Suppressor macrophage treated with lipopolysaccharide for 1 hour (primary cell): ENCODE measurements around the gene AHDC1.
A peak's percentile ranks its signal among the peaks of the same experiment; 100 is the strongest.

ENCODE experiments used
- DNase-seq, 3 donors: peaks; one replicate each; pipeline ENCODE4 v3.0.0-alpha.2; 2020 to 2022

Gene AHDC1

GRCh38 chr1:27612718-27613117, 8.8 kb upstream of the AHDC1 start:
- DNase-seq = no peak

- DNase-seq = no peak
Measured at GRCh38 chr1:27611450-27611849, 7.5 kb upstream of the AHDC1 start.

GRCh38 chr1:27609618-27610240, 5.8 kb upstream of the AHDC1 start:
- peak in 1 of 3 donors; percentile 56 for DNase-seq

GRCh38 chr1:27609210-27609555, 5.2 kb upstream of the AHDC1 start:
- DNase-seq = peak; percentile 77 to 82 (median 78)

DNA sequence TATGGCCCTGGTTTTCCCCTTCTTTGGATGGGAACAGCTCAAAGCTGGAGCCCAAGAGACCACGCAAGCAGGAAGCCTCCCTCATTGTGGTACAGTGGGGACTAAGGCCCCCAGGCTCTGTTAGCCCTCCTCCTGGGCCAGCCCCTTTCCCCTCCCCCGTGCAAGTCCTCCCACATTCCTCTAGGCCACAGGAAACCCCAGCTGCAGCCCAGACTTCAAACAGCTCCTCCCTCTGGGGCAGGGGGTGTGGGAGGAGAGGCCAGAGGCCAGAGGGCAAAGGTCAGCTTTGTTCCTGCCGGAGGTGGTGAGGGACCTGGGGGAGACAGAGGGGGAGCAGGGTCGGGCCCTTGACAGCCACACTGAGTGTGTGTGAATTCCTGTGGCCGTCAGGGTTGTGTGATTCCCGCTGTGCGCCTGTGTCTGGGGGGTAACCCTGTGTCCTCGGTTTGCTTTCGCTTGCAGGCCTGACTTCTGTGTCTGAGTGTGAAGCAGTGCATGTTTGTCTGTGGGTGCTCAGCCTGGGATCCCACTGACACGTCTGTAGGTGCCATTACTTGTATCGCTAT, 3.4 kb upstream of the AHDC1 start:
- peak; percentile 39 to 69 (median 41) for DNase-seq

- peak in 2 of 3 donors; percentile 58 for DNase-seq
Measured at GRCh38 chr1:27606708-27607238, 2.8 kb upstream of the AHDC1 start.

- peak; percentile 68 to 74 (median 74) for DNase-seq
Measured at GRCh38 chr1:27605796-27606707, 2.1 kb upstream of the AHDC1 start.

DNA sequence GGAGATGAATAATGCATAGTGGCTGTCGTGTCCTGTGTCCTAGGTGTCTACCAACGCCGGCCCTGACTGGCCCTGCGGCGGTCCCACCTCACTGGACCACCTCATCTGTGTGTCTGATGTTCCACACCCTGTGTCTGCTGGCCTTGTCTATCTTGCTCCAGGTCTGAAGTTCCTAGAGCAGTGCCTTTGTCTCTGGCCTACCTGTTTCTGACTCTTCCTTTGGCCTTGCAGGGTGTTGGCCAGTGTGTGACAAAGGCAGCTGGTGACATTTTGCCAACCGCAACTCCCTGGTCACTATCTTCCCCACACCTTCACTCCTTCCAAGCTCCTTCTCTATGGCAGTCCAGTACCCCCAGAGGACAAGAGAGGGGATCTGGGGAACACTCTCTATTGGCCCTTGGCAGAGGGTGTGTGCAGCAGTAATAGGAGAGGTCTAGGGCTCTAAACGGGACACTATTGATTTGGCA, 1.4 kb upstream of the AHDC1 start:
- no peak for DNase-seq

DNA sequence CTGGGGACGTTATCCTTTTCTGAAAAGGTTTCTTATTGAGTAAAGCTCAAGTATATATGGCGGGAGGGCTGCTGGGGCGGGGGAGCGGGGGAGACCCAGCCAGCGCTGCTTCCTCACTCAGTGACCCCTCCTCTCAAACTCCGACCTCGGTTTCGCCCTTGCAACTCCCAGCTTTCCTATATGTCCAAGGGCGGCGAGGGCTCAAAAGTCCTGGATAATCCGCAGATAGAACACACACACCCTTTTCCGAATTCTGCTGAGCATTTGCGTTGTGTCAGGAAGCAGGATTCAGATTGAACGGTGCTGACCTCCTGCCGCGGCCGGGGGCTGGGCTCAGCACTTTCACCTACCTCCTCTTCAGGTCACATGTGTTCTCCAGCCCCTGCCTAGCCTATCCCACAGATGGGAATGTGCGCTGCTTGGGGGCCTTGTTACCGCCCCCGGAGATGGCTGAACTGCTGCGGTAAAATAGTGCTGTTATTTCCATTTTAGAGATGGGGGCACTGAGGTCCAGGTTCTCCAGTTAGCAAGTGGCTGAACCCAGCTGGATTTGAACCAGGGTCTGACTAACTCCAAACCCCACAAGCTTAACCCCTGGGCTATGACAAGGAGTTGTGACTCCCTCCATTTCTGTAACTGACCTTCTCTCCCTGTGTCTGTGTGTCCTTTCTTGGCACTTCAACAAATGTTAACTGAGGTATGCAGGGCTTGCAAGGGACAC, 795 bp upstream of the AHDC1 start:
- no peak for DNase-seq

DNA sequence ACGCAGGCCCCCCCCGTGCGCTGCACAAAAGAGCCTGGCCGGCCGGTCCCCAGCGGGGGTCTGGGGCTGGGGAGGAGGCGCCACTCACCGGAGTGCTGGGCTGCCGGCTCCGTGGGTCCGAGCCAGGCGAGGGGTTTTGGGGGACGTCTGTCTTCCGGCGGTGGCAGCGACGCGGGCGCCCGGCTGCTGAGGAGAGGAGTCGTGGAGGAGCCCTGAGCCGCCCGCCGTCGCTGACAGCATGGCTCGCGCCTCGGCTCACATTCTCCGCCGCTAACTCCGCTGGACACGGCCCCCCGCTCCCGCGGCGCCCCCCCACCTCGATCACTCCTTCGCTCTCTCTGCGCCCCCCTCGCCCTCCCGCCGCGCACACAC, 649 bp downstream of the AHDC1 start:
- peak in 1 of 3 donors; percentile 55 for DNase-seq

- DNase-seq = peak in 1 of 3 donors; percentile 51
Measured at GRCh38 chr1:27602462-27603308, 1.3 kb downstream of the AHDC1 start.

GRCh38 chr1:27601771-27602461, 2.0 kb downstream of the AHDC1 start:
- peak; percentile 50 to 72 (median 63) for DNase-seq

DNA sequence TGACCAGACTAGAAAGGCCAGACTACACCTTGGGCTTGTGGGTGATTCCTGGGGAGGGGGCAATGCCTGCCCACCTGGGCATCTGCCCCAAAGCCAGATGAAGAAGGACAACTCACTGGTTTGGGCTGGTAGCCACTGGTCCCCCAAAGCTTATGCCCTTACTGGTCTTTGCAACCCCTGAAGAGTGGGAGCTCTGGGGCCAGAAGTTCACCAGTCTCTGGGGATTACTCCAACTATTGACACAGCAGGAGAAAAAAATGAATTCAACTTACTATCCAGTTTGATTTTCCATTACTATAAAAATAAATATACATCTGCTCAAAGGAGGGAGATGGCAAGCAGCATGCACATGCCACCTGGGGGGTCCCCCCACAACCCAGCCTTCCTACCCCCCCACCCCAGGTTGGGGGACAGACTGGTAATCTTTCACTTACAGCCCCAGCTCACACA, 2.6 kb downstream of the AHDC1 start:
- DNase-seq = no peak

- no peak for DNase-seq
Measured at GRCh38 chr1:27600498-27601175, 3.3 kb downstream of the AHDC1 start.

DNA sequence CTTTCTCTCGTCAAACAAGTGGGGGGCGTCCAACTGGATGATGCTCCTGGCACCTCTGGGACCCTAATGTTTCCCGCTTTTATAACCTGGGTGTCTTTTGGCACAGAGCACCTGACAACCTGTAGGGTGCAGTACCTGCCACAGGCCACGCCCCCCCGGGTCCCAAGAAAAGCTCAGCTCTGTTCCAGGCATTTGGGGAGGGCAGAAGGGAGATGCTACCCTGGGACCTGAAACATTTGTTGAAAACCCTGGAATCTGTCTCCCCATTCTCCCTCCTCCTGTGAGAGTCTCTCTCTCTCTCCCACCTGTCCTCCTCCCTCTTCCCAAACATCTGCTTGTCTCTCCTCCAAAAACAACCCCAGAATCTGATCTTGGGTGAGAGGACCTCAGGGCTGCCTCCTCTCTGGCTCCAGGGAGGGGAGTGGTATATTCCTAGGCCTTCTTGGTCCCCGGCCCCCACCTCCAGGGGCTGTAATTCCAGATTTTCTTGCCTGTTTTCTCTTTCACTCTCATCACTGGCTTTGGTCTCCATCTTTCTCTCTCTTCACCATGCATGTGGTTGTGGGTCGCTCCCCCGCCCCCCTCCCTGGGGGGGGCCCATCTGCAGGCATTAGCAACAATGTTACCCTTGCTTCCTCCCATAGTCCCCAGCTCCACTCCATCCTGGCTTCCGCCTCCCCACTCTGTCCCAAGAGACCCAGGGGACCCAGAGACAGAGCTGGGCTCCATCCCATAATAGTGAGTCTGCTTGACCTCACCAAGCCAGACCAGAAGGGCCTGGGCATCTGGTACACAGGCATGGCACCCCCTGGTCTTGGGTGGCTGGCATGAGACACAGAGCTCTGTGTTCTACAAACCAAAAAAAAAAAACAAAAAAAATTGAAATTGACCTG, 4.1 kb downstream of the AHDC1 start:
- no peak for DNase-seq

- DNase-seq = peak in 1 of 3 donors; percentile 45
Measured at GRCh38 chr1:27598902-27599528, 4.9 kb downstream of the AHDC1 start.

GRCh38 chr1:27598295-27598687, 5.7 kb downstream of the AHDC1 start:
- DNase-seq = no peak

GRCh38 chr1:27597516-27598294, 6.2 kb downstream of the AHDC1 start:
- no peak for DNase-seq
